ENCODE data around the gene UBE2K.
"Not testable (repeated sequence)": the region's sequence is repeated elsewhere in the genome, so short reads cannot be mapped to it uniquely, and the experiment has no call there.

Gene UBE2K

DNA sequence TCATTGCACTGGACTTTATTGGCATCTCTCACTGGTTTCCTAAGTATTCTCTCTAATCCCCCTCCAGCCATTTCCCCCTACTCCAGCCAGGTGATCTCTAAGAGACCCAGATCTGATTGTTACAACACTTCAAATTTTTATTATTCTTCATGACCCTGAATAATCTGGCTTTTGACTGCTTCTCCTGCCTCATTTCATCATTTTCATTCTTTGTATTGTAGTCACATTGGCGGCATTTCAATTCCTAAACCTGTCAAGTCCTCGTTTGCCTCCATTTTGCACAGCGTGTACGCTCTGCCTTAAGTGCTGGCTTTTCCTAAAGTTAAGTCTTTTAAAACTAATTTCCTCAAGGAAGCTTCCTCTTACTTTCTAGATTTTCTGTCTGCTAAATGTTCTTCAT lies 31.6 kb downstream of the UBE2K start:
- no peak for DNase-seq (ENCODE audit: low read depth, low spot score)

- DNase-seq (ENCODE audit: low read depth, low spot score): no peak
Observed at GRCh38 chr4:39730072-39730471, 32.1 kb downstream of the UBE2K start.

DNA sequence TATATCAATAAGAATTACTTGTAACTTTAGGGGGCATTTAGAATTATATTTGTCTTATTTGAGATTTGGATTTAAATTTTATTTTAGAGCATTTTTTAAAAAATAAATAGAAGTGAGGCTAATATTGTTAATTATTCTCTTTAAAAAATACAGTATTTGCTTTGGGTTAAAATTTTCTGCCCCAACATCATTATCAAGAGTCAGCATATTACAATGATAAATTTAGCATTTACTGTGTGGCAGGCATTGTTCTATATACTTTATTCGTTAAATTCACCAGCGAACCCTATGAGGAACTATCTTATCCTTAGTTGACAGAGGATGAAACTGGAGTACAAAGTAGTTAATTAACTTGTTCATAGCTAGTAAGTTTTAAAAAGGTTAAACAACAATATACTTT lies 34.0 kb downstream of the UBE2K start:
- DNase-seq (ENCODE audit: low read depth, low spot score): no peak

GRCh38 chr4:39732728-39733127 lies 34.8 kb downstream of the UBE2K start:
- no peak for DNase-seq (ENCODE audit: low read depth, low spot score)

GRCh38 chr4:39739591-39739990 lies 41.7 kb downstream of the UBE2K start:
- not testable (repeated sequence) for DNase-seq (ENCODE audit: low read depth, low spot score)

DNA sequence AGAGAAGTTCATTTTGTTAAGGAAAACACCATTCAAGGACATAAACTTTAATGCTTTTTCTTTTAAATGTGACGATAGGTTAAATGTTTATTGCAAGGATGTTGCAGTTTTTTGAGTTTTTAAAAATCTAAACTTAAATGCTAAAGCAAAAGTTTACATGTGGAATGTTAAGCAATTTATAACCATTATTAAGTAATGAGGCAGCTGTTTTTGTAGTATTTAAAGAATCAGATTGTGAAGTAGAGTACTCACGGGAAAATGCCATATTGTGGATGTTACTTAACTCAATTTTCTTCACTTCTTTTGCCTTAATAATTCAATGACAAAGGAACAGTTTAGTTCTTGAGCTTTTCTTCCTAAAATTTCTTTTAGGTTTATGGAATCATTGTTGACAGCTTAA lies 43.5 kb downstream of the UBE2K start:
- DNase-seq (ENCODE audit: low read depth, low spot score): no peak

DNA sequence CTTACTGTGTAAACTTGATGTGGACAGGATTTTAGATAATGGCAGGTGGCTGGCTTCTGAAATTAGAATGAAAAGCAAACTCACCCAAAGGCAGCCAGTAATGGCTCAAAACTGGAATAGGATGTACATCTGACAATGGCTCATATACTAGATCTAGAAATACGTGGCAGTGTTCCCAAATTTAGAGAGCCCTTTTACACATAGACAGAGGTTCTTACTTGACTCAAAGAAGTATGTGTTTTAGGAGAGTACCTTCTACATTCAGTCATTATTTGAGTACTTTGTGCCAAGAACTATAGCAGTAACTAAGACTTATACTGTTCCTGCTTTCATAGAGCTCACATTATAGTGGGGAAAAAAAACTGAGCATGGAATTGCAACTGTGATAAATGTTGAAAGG lies 48.0 kb downstream of the UBE2K start:
- no peak for DNase-seq (ENCODE audit: low read depth, low spot score)

DNA sequence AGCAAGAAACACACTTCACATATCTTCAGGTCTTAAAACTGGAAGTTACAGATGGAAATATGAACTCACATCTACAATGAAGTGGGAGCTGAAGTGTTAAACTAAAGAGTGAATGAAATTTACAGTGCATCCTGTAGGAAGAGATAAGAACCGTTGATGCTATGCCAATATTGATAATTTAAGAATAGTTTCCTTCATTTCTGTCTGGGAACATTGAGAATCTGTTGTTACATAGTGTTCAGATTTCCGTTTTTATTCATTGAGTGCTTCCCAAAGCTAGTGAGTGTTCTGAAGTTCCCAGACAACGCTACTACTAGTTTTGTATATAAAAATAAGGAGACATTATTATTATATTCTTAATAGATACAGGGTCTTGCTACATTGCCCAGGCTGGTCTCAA lies 52.3 kb downstream of the UBE2K start:
- DNase-seq (ENCODE audit: low read depth, low spot score): no peak

GRCh38 chr4:39754309-39754708 lies 56.4 kb downstream of the UBE2K start:
- DNase-seq (ENCODE audit: low read depth, low spot score): no peak

DNA sequence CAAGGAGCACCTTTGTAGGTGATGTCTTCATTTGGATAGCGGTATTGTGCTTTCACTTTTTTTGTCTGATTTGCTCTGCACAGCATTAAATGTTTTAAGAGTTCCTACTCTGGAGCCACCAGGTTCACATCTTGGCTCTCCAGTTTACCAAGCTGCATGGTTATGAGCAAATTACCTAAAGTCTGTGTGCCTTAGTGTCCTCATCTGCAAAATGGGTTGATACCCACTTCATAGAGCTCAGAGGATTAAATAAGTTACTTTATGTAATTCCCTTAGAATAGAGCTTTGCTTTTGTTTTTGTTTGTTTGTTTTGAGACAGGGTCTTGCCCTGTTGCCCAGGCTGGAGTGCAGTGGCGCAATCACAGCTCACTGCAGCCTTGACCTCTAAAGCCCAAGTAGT lies 58.2 kb downstream of the UBE2K start:
- DNase-seq (ENCODE audit: low read depth, low spot score): no peak

- no peak for DNase-seq (ENCODE audit: low read depth, low spot score)
Observed at GRCh38 chr4:39758176-39758575, 60.2 kb downstream of the UBE2K start.

DNA sequence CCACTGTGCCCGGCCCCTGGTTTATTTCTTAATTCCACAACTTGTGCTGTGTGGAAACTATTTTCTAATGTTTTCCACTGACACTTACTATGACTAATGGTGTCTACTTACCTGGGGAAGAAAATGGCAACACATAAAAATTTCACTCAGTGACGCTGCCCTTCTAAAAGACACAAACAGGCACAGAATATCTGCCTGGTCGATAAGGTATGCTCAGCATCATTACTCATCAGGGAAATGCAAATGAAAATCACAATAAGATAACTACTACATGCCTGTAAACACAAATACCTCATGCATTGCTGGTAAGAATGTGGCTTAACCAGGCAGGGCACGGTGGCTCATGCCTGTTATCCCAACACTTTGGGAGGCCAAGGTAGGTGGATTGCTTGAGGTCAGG lies 61.6 kb downstream of the UBE2K start:
- no peak for DNase-seq (ENCODE audit: low read depth, low spot score)

DNA sequence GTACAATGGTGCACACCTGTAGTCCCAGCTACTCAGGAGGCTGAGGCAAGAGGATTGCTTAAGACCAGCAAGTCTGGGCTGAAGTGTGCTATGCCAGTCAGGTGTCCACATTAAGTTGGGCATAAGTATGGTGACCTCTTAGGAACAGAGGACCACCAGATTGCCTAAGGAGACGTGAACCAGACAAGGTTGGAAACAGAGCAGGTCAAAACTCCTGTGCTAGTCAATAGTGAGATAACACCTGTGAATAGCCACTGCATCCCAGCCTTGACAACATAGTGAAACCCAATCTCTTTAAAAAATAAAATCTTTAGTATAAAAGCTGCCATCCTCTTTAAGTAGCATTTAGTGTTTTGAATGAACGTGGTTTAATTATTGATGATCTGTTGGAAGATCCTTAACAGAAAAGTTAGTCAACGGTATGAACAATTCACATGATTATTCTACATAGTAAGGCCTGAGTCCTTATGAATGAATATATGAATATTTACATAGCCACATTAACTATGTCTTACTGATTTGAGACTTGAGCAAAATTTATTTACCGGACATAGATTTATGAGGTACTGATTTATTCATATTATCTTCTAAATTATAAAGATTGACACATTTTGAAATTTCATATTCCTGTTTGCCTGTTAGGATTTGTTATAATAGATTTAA lies 63.2 kb downstream of the UBE2K start:
- no peak for DNase-seq (ENCODE audit: low read depth, low spot score)

DNA sequence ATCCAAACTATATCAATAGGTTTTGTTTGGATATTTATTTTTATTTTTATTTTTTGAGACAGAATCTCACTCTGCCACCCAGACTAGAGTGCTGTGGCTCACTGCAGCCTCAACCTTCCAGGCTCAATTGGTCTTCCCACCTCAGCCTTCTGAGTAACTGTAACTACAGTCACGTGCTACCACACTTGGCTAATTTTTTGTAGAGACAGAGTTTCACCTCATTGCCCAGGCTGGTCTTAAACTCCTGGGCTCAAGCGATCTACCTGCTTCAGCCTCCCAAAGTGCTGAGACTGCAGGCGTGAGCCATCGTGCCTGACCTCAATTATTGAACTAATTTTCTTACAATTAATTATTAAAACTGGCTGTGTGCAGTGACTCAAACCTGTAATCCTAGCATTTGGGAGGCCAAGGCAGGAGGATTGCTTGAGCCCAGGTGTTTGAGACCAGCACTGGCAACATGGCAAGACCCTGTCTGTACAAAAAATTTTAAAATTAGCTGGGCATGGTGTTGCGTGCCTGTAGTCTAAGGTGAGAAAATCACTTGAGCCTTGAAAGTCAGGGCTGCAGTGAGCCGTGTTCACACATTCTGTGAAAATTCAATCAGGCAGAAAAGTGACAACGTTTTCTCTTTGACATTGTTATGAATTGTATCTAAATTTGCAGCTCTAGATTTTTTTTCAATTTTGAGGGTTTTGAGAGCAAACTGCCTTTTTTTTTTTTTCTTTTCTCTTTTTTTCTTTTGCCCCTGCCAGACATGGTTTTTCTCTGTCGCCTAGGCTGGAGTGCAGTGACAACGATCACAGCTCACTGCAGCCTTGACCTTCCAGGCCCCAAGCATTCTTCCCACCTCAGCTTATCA lies 66.0 kb downstream of the UBE2K start:
- DNase-seq (ENCODE audit: low read depth, low spot score): no peak

DNA sequence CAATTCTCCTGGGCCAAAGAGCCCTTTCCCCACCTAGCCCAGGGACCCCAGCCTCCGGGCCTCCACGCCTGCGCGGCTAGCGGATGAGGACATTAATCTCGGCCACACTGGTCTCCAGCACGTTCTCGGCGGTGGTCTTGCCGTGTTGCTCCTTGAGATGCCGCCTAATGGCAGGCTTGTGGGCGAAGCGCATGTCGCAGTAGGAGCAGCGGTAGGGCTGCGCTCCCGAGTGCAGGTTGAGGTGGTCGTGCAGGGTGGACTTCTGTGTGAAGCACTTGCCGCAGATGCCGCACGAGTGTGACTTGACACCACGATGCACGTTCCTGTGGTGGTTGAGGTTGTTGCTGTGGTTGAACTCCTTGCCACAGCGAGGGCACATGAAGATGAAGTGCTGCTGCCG lies 72.1 kb downstream of the UBE2K start:
- no peak for DNase-seq (ENCODE audit: low read depth, low spot score)

DNA sequence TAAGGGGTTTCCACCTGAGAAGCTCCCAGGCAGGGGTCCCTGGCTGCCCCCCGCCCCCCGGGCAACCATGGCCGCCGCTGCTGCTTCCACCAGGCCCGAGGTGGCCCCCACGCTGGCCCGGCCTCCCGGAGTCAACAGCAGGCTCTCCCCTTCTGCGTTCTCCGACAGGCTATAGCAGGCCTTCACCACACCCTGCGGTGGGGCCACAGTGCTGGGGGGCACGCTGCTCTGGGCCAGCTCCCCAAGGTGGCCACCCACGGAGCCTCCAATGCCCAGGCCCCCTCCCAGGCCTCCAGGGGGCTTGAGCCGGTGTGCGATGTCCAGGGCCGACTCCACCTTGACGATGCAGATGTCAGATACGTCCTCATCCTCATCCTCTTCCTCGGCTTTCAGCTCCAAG lies 72.5 kb downstream of the UBE2K start:
- DNase-seq (ENCODE audit: low read depth, low spot score): no peak

DNA sequence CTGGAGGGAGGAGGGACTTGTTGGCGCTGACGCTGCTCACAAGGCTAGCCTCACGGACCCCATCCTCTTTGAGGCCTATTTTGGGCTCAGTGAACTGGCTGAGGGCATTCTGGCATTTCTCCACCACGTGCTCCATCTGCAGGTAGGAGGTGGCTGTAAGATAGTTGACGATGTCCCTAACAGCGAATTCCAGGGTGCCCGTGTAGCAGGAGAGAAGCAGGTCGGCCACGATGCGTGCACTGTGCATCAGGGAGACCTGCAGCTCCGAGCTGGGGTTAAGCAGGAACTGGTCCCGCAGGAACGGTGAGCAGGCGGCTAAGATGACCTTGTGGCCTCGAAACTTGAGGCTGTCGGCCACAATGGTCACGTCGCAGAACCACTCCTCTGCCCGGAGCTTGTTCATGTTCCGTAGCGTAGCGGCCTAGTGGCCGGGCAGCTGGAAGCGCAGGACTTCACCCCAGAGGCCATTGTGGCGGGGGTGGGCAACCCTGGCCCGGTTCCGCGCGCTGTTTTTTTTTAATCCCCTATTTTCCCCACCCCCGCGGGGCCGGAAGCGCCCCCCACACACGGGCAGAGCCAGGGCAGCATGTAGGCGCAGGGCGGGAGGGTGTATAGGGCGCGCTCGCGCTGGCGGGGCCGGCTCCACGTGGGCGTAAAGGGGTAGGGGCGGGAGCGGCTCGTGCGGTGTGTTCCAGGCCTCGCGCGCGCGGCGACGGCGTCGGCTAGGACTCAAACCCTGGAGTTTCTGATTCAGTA lies 73.2 kb downstream of the UBE2K start:
- DNase-seq (ENCODE audit: low read depth, low spot score): no peak

DNA sequence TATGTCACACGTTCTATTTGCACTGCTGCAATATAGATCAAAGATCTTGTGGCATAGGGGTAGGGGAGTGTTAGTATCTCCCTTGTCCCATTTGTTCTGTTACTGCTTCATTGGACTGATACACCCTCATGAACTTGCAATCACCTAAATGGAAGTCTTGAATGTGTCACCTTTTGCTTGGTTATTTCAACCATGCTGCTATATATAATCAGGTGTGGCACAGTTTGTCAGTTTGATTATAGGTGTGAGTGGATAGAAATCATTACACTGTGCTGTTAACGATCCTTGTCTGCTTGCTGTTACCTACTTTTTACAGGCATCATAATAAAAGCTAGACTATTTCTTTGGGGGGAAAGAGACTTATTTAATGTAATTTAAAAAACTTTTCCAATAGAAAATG lies 84.1 kb downstream of the UBE2K start:
- DNase-seq (ENCODE audit: low read depth, low spot score): not testable (repeated sequence)

- DNase-seq (ENCODE audit: low read depth, low spot score): no peak
Observed at GRCh38 chr4:39785083-39785482, 87.1 kb downstream of the UBE2K start.

DNA sequence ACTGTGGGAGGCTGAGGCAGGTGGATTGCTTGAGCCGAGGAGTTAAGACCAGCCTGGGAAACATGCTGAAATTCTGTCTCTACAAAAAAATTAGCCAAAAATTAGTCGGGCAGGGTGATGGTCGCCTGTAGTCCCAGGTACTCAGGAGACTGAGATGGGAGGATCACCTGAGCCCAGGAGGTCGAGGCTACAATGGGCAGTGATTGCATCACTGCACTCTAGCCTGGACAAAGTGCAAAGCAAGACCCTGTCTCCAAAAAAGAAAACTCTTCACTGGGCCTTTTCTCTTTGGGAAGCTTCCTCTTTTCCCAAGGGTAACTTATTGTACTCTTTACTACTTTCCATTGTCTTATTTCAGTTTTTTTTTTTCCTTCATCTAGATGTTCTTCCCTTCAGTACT lies 88.9 kb downstream of the UBE2K start:
- DNase-seq (ENCODE audit: low read depth, low spot score): no peak

GRCh38 chr4:39792128-39792527 lies 94.2 kb downstream of the UBE2K start:
- no peak for DNase-seq (ENCODE audit: low read depth, low spot score)

DNA sequence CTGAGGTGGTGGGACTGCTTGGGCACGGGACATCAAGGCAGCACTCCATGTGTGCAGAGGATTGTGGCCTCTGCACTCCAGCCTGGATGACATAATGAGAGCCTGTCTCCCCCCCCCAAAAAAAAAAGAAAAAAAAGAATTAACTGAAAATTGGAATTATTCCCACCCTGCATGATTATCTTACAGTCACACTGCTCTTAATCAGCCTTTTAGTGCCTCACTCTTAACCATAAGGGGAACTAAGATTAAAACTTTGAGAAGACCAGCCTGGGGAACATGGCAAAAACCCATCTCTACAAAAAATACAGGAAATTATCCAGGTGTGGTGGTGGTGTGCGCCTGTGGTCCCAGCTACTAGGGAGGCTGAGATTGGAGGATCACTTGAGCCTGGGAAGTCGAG lies 94.6 kb downstream of the UBE2K start:
- no peak for DNase-seq (ENCODE audit: low read depth, low spot score)

DNA sequence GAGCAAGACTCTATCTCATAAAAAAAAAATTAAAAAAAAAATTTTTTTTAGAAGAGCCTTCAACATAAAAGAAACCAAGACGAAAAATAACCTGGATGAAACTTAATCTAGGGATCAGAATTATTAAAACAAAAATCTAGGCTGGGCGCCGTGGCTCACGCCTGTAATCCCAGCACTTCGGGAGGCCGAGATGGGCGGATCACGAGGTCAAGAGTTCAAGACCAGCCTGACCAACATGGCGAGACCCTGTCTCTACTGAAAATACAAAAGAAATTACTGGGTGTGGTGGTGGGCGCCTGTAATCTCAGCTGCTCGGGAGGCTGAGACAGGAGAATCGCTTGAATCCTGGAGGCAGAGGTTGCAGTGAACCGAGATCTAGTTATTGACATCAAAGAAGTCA lies 95.0 kb downstream of the UBE2K start:
- not testable (repeated sequence) for DNase-seq (ENCODE audit: low read depth, low spot score)

Data from iPS DF 19.7 (cell line).